PFSK-1 (cell line): ENCODE measurements around the gene HECA.

ENCODE experiments used
- FOXP2 ChIP-seq: optimal IDR thresholded peaks from 2 replicates; pipeline ENCODE3; 2011; ENCODE audit warnings: borderline replicate concordance, control low read depth, inconsistent platforms; ENCODE audit not compliant: insufficient read depth; ENCODE audit errors: extremely low read length, extremely low read depth
- POLR2AphosphoS5 ChIP-seq: IDR thresholded peaks from 2 replicates; pipeline ENCODE4 v1.6.1; 2012; ENCODE audit warnings: low read depth, mild to moderate bottlenecking, control low read depth, low read length, moderate library complexity
- SIN3A ChIP-seq: IDR thresholded peaks from 2 replicates; pipeline ENCODE4 v1.6.1; 2012; ENCODE audit warnings: mild to moderate bottlenecking, low read length, moderate library complexity, borderline replicate concordance; ENCODE audit not compliant: insufficient read depth

DNA sequence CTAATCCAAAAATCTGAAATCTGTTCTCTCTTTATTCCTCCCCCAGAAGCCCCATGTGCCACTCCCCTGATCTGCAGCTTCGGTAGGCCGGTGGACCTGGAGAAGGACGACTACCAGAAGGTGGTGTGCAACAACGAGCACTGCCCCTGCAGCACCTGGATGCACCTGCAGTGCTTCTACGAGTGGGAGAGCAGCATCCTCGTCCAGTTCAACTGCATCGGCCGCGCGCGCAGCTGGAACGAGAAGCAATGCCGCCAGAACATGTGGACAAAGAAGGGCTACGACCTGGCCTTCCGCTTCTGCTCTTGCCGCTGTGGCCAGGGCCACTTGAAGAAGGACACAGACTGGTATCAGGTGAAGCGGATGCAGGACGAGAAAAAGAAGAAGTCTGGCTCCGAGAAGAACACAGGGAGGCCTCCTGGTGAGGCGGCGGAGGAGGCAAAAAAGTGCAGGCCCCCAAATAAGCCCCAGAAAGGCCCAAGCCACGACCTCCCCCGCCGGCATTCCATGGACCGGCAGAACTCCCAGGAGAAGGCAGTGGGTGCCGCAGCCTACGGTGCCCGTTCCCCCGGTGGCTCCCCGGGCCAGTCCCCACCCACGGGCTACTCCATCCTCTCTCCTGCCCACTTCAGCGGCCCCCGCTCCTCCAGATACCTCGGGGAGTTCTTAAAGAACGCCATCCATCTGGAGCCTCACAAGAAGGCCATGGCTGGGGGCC lies 31.5 kb downstream of the HECA start:
- no peak for TF ChIP-seq FOXP2
- TF ChIP-seq SIN3A = no peak
- no peak for TF ChIP-seq POLR2AphosphoS5
